ENCODE measurements around the gene ANAPC1.
"Not testable (repeated sequence)": the region's sequence is repeated elsewhere in the genome, so short reads cannot be mapped to it uniquely, and the experiment has no call there.

Gene ANAPC1

DNA sequence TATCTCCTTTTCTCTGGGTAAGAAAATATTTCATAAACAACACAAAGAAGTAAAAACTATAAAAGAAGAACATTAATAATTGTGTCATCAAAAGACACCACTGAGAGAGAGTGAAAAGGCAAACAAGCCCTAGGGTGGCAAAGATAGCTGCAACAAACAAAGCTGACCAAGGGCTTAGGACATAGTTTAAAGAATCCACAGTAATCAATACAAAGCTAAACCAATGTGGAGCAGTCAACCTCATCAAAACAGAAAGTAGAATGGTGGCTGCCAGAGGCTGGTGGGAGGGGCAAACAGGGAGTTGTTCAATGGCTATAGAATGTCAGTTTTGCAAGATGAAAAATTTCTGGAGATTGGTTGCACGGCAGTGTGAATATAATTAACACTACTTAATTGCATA is 93.4 kb downstream of the ANAPC1 start:
- DNase-seq, result not testable (repeated sequence)

GRCh38 chr2:111784081-111784480 is 99.9 kb downstream of the ANAPC1 start:
- DNase-seq, result not testable (repeated sequence)

DNA sequence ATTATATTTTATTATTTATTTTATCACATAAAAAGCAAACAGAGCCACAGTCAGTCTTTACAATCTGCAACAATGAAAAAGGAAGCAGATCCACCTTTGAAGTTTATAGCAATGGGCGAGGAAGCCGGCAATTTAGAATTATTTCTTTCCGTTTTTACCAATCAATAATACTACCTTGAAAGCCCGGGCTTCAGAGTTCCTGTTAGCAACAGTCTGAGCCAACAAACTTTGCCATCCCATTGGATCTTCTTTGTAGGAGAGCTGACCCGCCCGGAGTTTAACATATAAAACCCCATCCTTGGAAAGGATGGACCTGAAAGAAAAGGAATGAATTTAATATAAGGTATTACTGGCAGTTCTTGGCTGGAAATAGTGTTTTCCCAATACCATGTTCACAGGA is 101.8 kb downstream of the ANAPC1 start:
- not testable (repeated sequence) for DNase-seq

GRCh38 chr2:111781443-111782094 is 102.4 kb downstream of the ANAPC1 start:
- DNase-seq, result not testable (repeated sequence)

GRCh38 chr2:111777155-111777554 is 106.8 kb downstream of the ANAPC1 start:
- DNase-seq, result not testable (repeated sequence)

- not testable (repeated sequence) for DNase-seq
Measured at GRCh38 chr2:111776296-111776695, 107.7 kb downstream of the ANAPC1 start.

DNA sequence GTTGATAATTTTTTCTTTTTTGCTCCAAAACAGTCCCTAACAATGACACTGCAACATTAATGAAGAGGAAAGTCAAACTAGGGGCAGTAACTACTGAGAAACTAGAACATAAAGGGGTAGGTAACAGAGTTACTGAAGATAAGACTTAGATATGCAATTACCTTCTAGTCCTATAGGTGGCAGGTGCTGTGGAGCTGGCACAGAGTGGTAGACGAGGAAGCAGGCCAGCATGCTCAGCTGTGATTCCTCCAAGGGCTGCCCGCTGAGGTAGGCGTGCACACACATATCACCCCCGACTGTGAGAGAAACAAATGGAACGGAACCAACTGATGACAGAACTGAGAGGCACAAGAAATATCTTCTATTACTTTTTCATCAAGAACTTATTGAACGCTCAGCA is 111.8 kb downstream of the ANAPC1 start:
- not testable (repeated sequence) for DNase-seq

GRCh38 chr2:111770916-111771658 is 112.9 kb downstream of the ANAPC1 start:
- DNase-seq, result not testable (repeated sequence)

DNA sequence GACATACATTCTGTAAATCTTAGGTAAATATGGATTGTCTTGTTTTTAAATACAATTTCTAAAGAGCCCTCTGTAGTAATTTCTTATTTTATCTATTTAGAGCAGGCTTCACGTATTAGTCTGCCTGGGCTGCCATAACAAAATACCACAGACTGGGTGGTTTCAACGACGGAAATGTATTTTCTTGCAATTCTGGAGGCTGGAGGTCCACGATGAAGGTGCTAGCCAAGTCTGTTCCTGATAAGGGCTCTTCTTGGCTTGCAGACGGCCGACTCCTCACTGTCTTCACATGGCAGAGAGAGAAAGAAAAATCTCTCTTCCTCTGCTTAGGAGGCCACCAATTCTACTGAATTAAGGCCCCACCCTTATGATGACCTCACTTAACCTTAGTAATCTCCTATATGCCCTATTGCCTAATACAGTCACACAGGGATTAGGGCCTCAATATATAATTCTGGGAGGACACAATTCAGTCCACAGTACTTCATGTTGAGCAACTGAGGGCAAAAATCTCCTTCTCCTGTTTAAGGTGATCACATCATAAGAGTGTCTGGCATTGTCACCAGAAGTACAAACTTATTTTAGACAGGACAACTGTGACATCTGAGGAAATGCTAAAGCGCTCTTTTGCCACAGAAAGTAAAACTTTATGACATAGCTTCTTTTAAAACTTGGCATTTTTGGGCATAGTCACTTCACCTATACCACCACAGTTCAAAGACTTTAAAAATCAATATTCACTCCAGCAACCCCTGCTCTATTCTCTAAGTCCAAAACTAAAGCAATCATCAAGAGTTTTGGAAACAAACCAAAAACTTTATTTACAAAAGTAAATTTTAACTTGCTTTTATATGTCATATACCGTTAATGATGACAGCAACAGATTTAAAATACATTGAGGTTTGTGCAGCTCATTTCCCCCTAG is 115.5 kb downstream of the ANAPC1 start:
- not testable (repeated sequence) for DNase-seq

DNA sequence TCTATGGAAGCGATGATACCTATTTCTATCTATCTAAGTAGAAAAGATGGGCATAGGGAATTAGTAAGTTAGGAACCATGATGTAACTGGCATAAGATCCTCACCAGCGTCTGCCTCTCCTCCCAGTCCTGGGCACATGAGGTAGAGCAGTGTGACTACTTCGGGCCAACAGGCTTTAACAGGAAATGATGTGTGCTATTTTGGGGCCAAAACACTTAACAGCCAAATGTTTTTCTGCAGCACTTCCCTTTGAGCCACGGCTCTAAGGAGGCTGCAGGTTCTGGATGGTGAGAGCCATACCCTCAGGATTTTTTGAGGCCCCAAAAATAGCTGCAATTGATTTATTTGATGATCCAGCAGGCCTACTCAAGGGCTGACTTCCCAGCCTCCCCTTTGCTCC is 116.9 kb downstream of the ANAPC1 start:
- DNase-seq, result not testable (repeated sequence)

DNA sequence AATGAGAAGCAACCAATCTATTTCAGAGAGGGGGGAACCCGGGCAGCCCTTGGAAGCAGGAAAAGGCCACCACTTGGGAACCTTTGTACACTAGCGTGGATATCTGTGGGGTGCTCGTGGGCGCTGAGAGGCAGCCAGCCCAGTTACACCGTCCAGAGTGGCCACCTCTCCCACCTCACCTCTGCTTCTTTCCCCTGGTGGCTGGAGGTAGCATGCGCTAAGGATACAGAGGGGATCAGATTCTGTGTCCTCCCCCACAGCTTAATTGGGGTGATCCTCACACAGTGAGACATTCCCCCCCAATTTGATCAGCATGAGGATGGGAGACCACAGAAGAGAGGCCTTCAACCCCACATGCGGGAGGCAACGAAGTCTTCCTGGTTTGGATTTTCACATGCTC is 117.7 kb downstream of the ANAPC1 start:
- not testable (repeated sequence) for DNase-seq

DNA sequence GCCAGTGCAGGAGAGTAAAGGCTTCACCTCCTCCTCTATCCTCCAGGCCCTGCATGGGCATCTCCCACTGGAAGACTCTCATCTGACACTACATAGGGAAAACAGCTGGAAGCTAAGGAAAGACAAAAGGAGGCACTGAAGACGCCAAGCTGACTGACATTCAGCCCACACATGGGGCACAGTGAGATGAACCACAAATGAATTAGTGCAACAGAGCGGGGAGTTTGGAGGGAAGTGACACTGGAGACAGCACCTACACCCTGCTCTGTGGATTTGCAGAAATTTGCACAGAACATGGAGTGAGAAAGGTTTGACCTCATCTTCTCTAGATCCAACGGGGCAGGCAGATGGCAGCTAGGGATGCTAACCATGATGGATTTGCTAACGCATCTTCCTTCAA is 119.8 kb downstream of the ANAPC1 start:
- DNase-seq, result not testable (repeated sequence)

DNA sequence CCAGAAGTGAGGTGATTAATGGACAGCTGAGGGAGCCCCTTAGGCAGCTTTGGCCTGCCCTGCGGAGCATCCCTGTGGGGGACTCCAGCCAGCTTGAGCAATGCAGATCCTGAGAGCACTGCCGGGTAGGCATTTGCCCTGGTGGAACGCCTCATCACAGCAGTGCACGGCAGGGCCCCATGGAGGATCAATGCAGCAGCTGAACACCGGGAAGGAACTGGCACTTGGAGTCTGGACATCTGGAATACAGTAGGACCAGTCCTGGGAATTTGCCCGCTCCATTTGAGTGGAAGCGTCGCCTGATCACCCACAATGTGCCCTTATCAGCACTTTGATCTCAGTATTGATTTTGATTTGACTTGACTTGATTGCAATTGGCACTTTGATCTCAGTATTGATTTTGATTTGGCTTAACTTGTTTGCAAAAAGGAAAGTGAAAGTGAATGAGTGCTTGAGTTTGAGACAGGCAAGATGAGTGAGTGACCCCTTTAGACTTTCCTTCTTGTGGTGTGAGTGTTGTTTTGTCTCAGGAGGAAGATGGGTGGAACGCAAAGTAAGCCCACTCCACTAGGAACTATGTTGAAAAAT is 123.2 kb downstream of the ANAPC1 start:
- not testable (repeated sequence) for DNase-seq

GRCh38 chr2:111752533-111752932 is 131.5 kb downstream of the ANAPC1 start:
- not testable (repeated sequence) for DNase-seq

GRCh38 chr2:111750641-111751040 is 133.4 kb downstream of the ANAPC1 start:
- not testable (repeated sequence) for DNase-seq

DNA sequence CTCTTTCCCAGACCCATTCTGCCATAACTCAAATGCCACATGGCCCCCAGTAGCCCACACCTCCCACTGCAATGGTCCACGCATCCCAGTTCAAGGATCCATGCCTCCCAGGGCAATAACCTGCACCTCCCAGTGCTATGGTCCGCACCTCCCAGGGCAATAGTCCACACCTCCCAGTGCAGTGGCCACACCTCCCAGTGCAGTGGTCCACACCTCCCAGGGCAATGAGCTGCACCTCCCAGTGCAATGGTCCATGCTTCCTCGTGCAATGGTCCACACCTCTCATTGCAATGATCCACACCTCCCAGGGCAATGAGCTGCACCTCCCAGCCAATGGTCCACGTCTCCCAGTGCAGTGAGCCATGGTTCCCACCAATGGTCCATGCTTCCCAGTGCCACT is 135.6 kb downstream of the ANAPC1 start:
- DNase-seq, result not testable (repeated sequence)

DNA sequence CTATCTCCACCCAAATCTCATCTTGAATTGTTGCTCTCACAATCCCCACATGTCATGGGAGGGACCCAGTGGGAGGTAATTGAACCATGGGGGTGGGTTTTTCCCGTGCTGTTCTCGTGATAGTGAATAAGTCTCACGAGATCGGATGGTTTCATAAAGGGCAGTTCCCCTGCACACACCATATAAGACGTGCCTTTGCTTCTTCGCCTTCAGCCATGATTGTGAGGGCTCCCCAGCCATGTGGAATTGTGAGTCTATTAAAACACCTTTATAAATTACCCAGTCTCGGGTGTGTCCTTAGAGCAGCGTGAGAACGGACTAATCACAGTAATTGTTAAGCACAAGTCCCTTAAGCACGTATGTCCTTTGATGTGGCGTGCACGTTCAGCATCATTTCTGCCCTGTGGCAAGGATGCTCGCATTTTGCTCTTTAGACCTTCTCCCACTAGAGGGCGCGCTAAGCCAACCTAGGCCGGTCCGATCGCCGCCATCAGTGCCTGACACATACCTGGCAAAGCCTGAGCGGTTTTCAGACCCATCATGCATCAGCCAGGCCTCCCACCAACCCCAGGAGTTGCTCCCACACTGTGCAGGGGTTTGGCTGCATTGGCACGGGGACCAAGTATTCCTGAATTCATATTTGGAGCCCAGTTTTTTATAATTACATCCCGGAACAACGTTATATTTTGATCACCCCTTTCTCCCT is 136.4 kb downstream of the ANAPC1 start:
- not testable (repeated sequence) for DNase-seq

DNA sequence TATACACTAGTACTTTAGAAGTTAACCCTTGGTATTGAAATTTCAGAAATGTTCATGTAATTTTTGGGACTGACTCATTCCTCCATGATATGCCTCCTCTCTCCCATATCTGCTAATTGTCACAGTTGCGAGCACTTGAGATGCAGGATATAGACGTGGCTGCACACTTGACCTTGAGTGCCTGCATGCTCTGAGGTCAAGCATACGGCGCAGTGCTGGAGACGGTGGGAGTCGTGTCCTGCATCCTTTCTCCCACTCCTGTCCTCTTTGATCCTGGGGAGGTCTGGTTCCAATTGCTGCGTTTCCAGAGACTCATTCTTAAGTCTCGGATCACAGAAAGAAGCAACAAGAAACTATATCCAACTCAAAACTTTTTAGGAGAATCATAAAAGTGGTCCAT is 139.2 kb downstream of the ANAPC1 start:
- not testable (repeated sequence) for DNase-seq

DNA sequence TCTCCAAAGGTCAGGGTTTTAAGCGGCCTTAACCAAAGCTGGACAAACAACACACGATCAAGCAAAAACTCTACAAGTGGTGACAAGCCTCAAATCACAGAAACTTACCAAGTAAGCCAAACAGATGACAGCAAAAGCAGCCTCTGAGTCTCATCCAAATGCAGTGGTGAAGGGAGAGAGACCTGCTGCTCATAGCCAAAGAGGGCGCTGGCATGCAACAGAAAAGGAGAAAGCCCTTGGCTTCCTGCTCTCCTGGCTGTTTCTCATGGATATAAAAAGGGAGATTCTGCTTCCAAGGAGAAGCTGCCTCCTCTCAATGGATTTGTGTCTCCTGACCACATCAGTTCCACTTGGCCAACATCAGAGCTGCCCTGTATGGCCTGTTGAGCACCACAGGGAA is 142.5 kb downstream of the ANAPC1 start:
- DNase-seq, result not testable (repeated sequence)

DNA sequence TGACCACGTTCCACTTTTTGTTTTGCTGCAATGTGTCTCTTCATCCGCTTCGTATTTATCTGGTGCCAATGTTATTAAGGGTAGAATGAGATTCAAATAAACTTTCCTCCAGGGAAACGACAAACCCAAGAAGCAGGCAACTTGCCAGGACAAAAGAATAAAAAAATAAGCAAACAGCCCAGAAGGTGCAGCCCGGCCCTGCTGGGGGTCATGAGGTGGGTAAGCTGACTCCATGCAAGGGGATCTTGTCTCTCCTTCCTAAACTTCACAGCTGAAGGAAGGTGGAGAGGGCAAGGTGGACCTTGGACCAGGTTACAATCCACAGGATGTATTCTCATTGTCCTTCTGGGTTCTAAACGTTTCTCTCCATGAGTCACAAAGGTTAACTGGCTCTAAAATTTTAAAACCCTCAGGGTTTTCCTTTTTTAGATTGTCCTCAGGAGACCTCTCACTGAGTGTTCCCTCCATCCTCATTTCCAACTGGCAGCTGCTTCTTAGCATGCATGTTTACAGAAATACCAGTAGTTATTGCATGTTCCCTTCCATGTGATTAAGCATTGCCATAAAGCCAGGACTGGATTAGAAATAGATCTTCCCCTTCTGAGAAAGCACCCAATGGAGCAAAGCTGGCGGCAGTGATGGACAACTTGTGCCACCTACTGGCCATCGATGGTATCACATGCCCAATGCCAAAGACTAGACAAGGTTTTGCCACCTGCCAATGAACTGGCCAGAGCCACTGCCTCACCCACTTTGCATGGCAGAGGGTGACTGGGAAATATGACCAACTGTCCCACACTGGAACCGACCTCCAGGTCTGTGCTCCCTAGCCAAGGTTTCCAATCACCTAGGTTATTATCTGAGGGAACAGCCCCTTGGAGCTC is 147.9 kb downstream of the ANAPC1 start:
- DNase-seq, result not testable (repeated sequence)

- not testable (repeated sequence) for DNase-seq
Measured at GRCh38 chr2:111735420-111735819, 148.6 kb downstream of the ANAPC1 start.
